Amniotic stem cell (primary cell): ENCODE results near the gene C2CD4C.
"Not testable (repeated sequence)": the region's sequence is repeated elsewhere in the genome, so short reads cannot be mapped to it uniquely, and the experiment has no call there.

Source experiments
- DNase-seq: peaks from one replicate; lab custom pipeline; 2025; lab: John Stamatoyannopoulos, UW

C2CD4C gene, protein sequence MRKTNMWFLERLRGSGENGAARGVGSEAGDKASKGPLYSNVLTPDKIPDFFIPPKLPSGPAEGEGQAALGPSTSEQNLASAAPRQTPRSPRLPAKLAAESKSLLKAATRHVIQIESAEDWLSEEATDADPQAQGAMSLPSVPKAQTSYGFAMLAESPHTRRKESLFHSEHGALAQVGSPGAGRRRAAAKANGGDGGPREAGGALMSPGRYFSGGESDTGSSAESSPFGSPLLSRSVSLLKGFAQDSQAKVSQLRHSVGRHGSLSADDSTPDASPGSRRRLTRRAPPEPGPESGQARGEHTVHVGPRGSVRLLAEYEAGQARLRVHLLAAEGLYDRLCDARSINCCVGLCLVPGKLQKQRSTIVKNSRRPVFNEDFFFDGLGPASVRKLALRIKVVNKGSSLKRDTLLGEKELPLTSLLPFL

DNA sequence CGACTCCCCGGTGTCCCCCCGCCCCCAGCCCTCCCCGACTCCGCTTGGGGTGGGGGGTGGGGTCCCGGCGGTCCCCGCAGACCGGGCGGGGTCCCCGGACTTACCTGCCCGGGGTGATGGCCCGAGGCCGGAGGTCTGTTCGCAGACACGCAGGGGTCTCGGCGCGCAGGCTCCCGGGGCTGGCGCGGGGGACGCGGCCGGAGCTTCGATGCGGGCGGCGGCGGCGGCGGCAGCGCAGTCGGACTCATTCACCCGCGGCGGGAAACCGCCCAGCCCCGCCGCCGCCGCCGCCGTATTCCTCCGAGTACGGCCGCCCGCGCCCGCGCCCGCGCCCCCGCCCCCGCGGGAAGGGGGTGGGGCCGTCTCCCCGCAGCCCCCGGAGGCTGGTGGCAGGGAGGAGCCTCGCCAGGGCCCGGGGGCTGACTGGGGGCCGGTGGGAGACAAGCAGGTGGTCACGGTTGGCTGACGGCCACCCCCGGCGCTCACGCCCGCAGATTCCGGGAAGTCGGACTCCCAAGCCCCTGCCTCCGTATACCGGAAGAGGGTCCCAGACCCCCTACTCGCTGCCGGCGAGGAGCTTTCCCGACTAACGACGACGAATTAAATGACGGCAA is at the start of gene C2CD4C:
Gene C2CD4C (minus strand): TSS at position 246 of the 614 bp plus-strand sequence. CDS start 786 bp downstream, outside the sequence.
- no peak for DNase-seq

DNA sequence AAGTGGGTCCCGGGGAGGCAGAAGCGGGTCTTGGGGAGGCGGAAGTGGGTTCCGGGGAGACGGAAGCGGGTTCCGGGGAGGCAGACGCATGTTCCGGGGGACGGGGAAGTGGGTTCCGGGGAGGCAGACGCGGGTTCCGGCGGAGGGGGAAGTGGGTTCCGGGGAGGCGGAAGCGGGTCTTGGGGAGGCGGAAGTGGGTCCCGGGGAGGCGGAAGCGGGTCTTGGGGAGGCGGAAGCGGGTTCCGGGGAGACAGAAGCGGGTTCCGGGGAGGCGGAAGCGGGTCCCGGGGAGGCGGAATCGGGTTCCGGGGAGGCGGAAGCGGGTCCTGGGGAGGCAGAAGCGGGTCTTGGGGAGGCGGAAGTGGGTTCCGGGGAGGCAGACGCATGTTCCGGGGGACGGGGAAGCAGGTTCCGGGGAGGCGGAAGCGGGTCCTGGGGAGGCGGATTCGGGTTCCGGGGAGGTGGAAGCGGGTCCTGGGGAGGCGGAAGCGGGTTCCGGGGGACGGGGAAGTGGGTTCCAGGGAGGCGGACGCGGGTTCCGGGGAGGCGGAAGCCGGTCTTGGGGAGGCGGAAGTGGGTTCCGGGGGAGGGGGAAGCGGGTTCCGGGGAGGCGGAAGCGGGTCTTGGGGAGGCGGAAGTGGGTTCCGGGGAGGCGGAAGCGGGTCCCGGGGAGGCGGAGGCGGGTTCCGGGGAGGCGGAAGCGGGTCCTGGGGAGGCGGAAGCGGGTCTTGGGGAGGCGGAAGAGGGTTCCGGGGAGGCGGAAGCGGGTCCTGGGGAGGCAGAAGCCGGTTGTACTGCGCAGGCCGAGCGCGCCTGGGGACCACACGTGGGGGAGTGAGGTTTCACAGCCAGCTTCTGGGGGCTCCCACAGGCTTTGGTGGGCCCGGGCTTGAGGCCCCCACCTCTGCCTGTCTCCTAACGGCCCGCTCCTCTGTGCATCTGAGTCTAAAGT is 49.4 kb upstream of the C2CD4C start:
- no peak for DNase-seq

DNA sequence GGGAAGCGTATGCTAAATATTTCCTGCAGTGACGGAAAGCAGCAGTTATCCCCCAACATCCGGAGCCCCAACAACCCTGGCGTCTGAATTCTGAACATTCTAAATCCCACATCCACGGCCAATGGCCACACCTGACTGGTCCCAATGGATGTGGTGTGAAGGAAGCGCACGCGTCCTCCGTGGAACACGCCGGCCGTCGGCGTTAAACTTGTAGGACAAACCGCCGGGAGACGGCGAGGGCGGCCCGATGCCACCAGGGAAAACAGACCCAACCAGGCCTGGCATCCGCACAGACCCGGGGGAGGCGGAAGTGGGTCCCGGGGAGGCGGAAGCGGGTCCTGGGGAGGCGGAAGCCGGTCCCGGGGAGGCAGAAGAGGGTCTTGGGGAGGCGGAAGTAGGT is 48.7 kb upstream of the C2CD4C start:
- no peak for DNase-seq

DNA sequence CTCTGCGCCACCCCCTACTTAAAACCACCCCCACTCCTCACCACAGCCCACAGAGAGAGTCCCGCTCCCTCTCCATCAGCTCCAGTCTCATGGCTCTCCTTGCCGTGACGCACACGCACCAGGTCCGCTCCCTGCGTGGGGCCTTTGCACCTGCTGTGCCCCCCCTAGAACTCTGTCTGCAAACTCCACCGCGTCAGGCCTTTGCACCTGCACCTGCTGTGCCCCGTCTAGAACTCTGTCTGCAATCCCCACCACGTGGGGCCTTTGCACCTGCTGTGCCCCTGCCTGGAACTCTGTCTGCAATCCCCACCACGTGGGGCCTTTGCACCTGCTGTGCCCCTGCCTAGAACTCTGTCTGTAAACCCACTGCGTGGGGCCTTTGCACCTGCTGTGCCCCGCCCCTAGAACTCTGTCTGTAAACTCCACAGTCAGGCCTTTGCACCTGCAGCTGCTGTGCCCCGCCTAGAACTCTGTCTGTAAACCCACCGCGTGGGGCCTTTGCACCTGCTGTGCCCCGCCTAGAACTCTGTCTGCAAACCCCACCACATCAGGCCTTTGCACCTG is 47.7 kb upstream of the C2CD4C start:
- no peak for DNase-seq

DNA sequence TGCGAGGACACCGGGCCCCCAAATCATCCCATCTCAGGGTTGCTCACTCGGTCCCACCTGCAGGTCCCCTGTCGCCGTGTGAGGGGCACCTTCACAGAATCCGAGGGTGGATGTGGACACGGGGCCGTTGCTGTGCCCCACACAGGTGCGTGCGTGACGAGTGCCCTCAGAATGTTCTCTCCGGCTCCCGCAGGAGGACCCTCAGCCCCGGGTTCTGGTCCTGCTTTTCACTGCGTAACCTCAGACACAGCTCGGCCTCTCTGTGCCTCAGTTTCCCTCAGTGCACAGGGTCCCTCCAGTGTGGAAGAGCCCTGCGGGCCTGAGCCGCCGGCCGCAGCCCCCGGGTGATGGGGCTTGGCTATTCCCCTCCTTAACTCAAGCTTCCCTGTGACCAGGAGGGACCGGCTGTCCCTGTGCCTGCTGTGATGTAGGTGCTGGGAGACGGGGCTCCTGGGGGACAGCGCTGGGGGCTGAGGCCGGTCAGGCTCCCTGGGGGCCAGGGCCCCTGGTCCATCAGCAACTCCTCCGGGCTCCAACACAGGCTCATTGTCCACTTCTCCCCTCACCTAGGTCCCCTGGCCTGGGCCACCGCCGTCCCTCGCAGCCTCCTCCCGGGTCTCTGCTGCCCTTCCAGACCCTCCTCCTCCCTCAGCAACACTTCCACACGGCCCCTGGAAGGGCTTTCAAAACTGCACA is 47.1 kb upstream of the C2CD4C start:
- DNase-seq = no peak

DNA sequence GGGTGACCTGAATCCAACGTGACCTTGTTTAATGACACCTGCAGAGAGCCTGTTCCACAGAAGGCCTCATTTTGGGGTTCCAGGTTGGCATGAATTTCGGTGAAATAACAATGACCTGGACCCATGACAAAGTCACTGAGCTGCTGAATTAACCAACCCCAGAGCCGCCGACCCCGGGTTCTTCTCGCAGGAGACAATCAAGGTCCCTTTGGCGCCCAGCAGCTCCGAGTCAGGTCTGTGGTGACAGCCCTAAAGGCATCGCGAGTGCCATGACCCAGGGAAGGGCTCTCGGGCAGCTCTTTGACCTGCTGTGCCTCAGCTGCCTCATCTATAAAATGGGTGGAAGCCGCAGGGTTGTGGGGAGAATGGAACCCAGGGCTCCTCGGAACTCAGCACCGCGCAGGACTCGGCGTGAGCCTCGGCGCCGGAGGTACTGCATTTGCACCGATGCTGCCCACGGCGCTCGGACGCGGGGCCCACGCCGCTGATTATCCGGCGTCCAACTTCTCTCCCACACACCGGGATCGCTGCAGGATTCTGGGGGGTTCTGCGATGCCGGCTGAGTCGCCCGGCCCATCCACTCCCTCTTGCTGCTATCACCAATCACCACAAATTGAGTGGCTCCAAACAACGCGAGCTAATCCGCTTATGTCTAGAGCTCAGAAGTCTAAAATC is 46.2 kb upstream of the C2CD4C start:
- no peak for DNase-seq

DNA sequence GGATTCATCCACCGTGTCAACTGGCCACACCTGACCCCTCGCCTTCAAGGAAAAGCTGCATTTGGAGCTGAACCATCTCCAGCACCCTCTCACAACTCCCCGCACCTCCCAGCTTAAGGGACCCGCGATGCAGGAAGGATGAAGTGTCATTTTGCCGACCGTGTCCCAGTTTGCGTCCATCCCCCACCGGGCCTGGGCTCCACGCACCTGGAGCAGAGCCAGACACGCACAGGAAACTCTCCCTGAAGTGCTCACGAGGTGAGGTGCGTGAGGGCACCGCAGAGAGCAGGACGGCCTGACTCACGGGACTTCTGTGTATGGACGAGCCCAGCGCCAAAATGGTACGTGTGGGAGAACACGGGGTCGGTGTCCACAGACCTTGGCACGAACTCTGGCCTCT is 44.7 kb upstream of the C2CD4C start:
- no peak for DNase-seq

DNA sequence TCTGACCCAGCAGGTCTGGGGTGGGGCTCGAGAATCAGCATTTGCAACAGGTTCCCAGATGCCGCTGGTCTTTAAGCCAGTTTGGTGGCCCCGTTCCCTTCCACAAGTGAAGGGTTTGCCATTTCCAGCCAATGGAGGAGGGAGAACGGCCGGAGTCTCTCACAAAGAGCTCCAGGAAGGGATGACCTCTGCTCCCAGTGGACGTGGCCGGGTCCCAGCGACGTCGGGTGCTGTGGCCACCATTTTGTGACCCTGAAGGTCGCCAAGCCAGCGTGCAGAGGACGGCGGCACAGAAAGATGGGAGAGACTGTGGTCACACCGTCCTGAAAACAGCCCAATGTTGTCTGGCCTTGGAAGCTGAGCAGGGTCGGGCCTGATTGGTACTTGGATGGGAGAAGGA is 43.9 kb upstream of the C2CD4C start:
- DNase-seq = no peak

DNA sequence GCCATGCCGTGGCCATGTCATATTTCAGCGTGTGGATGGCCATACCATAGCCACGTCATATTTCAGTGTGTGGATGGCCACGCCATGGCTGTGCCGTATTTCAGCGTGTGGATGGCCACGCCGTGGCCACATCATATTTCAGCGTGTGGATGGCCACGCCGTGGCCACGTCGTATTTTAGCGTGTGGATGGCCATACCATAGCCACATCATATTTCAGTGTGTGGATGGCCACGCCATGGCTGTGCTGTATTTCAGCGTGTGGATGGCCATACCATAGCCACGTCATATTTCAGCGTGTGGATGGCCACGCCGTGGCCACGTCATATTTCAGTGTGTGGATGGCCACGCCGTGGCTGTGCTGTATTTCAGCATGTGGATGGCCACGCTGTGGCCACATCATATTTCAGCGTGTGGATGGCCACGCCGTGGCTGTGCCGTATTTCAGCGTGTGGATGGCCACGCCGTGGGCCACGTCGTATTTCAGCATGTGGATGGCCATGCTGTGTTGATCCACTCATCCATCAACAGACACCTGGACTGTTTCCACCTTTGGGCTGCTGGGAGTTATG is 42.0 kb upstream of the C2CD4C start:
- not testable (repeated sequence) for DNase-seq

DNA sequence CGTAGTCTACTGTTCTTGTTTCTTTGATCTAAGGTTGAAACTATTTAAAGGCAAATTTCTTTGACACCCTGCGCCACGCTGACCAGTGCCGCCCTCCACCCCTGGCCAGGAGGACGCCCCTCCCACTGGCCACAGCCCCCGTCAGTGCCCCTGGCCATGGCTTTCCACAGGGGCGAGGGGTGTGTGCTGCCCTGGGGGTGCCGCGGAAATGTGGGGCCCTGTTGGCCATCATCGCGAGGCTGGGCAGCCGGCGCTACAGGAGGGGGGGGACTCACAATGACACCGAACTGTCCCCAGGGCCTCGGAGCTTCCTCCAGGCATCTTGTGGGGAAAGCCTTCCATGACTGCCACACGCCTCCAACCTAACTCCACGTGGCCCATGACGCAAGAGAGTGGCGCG is 41.0 kb upstream of the C2CD4C start:
- DNase-seq = no peak

DNA sequence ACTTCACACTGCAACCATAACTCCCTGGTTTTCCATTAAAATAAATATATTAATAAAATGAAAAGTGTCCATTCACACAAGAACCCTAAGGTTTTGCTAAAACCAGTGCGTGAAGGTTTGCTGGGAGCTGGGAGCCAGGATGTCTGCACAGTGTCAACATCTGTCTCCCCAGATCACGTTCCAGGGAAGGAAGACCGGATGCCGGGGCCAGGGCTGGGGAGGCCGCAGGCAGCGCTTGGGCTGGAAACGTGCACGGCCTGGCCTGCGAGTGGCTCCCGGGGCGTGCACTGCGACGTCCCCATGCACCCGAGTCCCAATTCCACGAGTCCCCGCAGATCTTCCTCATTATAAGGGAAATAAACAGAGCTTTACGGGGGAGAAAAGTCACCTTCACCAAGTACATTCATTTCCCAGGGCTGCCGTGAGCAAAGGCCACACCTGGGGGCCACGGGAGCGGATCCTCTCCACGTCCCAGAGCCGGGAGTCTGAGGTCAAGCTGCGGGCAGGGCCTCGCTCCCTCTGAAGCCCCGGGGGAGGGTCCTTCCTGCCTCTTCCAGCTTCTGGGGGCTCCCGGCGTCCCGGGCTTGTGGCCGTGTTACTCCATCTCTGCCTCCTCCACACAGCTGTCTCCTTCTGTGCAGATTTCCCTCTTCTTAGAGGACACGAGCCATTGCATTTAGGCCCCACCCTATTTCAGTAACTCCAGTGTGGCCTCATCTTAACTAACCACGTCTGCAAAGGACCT is 39.0 kb upstream of the C2CD4C start:
- no peak for DNase-seq

DNA sequence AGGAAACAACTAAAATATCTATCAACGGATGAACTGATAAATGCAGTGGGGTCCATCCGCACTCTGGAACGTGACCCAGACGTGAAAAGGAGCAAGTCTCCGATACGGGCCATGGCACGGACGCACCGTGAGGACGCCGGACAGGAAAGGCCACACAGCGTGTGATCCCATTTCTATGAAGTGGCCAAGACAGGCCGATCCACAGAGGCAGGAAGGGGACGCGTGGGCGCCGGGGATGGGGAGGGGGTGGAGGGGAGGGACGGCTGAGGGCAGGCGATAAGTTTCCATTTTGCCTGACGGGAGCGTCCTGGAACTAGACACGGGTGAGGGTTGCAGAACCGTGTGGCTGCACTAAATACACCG is 38.1 kb upstream of the C2CD4C start:
- no peak for DNase-seq

DNA sequence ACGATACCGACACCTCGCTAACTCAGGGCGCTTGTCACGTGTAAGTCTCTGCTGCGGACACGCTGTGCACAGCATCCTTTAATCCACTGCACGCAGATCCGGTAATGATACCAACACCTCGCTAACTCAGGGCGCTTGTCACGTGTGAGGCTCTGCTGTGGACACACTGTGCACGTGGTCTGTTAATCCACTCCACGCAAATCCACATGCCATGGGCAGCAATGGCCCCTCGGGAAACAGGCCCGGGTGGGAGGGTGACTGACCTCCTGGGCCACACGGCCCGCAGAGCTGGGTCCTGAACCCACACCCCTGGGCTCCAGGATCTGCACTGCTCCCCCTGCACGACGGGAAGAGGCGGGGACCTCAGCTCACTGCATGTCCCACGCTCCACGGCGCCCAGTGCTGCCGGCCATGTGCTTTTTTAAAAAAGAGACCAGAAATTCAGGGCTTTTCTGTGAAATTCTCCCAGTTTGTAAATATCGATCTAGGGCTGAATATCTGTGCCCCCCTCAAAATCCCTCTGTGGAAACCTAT is 35.8 kb upstream of the C2CD4C start:
- DNase-seq = no peak

DNA sequence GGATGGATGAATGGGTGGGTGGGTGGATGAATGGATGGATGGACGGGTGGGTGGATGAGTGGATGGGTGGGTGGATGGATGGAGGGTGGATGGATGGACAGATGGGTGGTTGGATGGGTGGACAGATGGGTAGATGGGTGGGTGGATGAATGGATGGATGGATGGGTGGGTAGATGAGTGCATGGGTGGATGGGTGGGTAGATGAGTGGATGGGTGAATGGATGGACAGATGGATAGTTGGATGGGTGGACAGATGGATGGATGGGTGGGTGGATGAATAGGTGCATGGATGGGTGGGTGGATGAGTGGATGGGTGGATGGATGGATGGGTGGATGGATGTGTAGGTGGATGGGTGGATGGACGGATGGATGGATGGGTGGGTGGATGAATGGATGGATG is 34.1 kb upstream of the C2CD4C start:
- no peak for DNase-seq

DNA sequence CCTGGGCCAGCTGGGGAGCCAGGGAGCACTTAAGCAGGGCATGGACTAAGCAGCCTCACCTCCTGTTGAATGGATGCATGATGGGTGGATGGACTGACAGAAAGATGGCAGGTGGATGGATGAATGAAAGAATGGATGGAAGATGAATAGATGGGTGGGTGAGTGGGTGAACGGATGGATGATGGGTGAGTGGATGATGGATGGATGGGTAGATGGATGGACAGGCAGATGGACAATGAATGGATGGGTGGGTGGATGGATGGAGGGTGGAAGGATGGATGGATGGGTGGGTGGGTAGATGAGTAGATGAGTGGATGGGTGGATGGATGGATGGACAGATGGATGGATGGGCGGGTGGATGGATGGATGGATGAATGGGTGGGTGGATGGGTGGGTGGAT is 33.1 kb upstream of the C2CD4C start:
- DNase-seq = no peak

DNA sequence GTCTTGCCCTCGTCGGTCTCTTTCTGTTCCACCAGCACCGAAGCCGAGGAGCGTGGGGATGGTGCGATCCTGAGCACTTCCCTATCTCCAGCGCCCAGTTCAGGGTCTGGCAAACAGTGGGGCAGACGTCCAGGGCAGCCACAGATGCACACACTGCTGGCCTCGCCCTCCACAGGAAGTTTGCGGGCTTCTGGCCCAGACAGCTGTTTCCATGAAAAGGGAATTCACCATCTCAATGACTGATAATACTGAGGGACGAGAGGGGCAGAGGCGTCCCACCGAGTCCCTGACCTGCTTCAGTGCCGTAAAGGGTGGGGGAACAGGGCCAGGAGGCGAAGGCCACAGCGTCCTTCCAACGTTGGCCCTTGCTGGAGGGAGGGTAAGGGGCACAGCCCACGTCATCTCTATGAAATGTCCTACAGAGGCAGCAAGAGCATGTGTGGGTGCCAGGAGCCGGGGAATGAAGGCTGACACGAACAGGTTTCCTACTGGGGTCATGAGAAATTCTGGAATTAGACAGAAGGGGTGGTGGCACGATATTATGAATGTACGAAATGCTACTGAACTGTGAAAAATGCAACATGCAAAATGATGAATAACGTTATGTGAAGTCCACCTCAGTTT is 32.4 kb upstream of the C2CD4C start:
- DNase-seq = no peak

DNA sequence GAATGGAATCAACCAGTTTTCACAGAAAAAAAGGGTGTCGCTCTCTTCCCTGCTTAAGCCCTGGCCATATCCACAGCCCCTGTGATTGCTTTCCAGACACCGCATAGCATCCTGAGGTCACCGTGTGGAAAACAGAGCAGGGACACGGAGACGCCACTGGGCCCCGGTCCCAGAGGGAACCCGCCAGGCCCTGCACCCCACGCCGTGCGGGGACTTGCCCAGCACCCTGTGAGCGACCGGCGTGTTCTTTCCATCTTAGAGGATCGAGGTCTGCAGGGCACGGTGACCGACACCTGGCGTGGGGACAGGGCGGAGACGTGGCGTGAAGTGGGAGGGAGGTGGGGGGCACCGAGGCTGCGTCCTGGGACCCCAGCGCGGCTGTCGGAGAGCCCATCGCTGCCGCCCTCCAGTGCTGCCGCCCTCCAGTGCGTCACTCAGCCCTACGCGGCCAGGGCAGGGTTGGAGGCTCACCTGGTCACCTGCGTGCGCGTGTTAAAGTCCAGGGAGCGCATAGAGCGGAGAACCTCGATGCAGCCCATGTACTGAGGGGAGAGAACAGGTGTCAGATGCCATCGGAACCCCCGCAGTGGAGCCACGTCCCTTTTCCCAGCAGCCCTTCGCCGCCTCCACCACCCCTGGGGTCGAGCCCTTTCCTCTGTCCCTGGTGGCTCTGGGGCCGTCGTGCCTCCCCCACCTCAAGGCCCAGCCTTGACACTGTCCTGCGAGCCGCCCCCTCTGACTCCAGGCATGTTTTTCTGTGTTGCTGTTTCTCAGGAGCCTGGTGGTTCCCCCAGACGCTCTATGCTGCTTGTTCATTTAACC is 31.7 kb upstream of the C2CD4C start:
- no peak for DNase-seq

DNA sequence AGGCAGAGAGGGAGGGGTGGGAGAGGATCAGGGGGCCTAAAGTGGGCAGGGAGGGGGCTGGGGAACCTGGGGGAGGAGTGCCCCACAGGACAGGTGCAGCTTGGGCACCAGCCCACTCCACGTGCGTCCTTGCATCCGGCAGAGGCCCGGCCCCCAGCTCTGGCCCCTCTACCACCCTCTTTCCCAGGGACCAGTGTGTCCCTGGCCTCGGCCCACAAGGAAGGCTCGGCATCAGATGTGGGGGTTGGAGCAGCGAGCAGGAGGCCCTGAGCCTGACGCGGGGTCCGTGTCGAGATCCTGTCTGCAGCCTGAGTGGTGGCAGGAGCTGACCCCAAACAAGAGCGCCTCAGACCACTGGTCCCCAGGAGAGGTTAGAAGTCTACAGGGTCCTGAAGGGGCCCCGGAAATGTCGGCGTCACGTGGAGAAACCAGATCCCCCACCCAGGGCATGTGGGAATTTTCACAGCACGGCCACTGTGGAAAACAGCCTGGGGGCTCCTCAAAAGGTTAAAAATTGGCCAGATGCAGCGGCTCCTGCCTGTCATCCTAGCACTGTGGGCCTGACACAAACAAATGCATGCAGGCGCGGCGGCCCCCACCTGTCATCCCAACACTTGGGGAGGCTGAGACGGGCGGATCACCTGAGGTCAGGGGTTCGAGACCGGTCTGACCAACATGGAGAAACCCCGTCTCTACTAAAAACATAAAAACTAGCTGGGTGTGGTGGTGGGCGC is 30.4 kb upstream of the C2CD4C start:
- no peak for DNase-seq
